HCT116 (cell line): ENCODE measurements around the gene MAP3K10. TPM values are rescaled to one million over a fixed set of nuclear protein-coding genes. Genes with fewer than 3 reads are reported as not detected.

Experiments used
- CEBPB ChIP-seq: IDR thresholded peaks from 2 replicates; pipeline ENCODE4 v1.6.1; 2012; ENCODE audit warnings: low read depth
- EGR1 ChIP-seq: IDR thresholded peaks from 2 replicates; pipeline ENCODE4 v1.6.1; 2012; ENCODE audit warnings: low read depth
- EZH2phosphoT487 ChIP-seq: fragments of 200-600 bp; IDR thresholded peaks from 2 replicates; pipeline ENCODE4 v1.6.1; 2018; ENCODE audit warnings: antibody characterized with exemption, borderline replicate concordance
- FOSL1 ChIP-seq: IDR thresholded peaks from 2 replicates; pipeline ENCODE4 v1.6.1; 2012; ENCODE audit warnings: low read depth
- JUND ChIP-seq: IDR thresholded peaks from 2 replicates; pipeline ENCODE4 v1.6.1; 2012
- POLR2AphosphoS5 ChIP-seq: IDR thresholded peaks from 2 replicates; pipeline ENCODE4 v1.6.1; 2011; ENCODE audit warnings: mild to moderate bottlenecking, low read depth, low read length, moderate library complexity
- RAD21 ChIP-seq: IDR thresholded peaks from 2 replicates; pipeline ENCODE4 v1.6.1; 2012; ENCODE audit warnings: low read depth, mild to moderate bottlenecking
- SRF ChIP-seq: IDR thresholded peaks from 2 replicates; pipeline ENCODE4 v1.6.1; 2012; ENCODE audit warnings: low read depth
- TCF7L2 ChIP-seq: IDR thresholded peaks from 2 replicates; pipeline ENCODE4 v1.7.0; 2011; ENCODE audit warnings: borderline replicate concordance, inconsistent platforms; ENCODE audit not compliant: insufficient read depth, insufficient read length; ENCODE audit errors: extremely low read depth
- ZFX ChIP-seq: fragments of 450-650 bp; IDR thresholded peaks from 2 replicates; pipeline ENCODE4 v1.6.1; 2017
- ZNF274 ChIP-seq: fragments of 200-500 bp; sonication (Bioruptor generic); IDR thresholded peaks from 2 replicates; pipeline ENCODE4 v1.6.1; 2014; ENCODE audit warnings: mild to moderate bottlenecking, low read depth, low read length, inconsistent platforms
- total RNA-seq: library from RNA; stranded (reverse); gene quantifications from one replicate; pipeline ENCODE4 v1.2.1, GENCODE V29; 2021; ENCODE audit not compliant: unreplicated experiment
- TF ChIP-seq, protein P1 (sequence below), 3 experiments: fragments of 200-600 bp in 1 of 3; sonication (generic) in 1 of 3; IDR thresholded peaks in 2 of 3; conservative IDR thresholded peaks in 1 of 3; 2 replicates each; pipeline ENCODE4 v1.5.1; 2012 to 2017; ENCODE audit warnings: low read depth in 2 of 3, low read length in 2 of 3, antibody characterized with exemption in 1 of 3, borderline replicate concordance in 1 of 3, control low read depth in 1 of 3, mild to moderate bottlenecking in 1 of 3, mixed read lengths in 1 of 3, mixed run types in 1 of 3, moderate library complexity in 1 of 3; ENCODE audit not compliant: insufficient read depth in 1 of 3
- TF ChIP-seq, protein P2 (sequence below): IDR thresholded peaks from 2 replicates; pipeline ENCODE4 v1.6.1; 2012
- TF ChIP-seq, protein P3 (sequence below): IDR thresholded peaks from 2 replicates; pipeline ENCODE4 v1.6.1; 2011; ENCODE audit warnings: mild to moderate bottlenecking, low read length, moderate library complexity; ENCODE audit not compliant: insufficient replicate concordance; ENCODE audit errors: extremely low read depth
- TF ChIP-seq, protein P4 (sequence below): IDR thresholded peaks from 2 replicates; pipeline ENCODE4 v1.6.1; 2012

The MAP3K10 gene
- total RNA-seq, 1 experiment from 2014 or later: 17.3 TPM

DNA sequence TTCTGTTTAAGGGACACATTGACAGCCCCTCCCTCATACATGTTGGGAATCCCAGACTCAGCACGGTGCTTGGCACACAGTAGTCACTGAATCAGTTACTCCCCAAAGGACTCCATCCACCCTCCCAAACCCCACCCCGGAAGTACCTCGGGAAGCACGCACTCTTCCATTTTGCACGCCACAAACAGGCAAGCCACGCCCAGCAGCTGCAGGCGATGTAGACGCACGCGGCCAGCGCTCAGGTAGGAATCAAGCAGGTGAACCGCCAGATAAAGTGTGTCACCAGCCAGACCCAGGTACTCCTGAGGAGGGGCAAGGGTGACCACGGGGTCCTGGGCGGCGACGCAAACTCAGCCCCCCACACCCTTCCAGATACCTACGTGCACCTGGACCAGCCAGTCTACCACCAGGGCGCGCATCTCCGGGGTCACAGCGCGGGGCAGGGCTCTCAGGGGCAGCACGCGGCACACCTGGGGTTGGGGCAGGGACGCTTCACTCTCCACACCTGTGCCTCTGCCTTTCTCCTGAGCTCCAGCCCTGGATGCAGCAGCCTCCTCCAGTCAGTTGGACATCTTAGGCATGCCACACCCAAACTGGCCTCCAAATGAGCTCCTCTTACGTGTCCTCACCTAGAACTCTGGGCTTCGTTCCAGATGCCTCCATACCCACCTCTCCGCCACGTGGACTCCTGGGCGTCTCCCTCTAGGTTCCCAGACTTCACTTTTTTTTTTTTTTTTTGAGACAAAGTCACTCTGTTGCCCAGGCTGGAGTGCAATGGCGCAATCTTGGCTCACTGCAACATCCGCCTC lies 33.3 kb downstream of the MAP3K10 start (continued):
- TF ChIP-seq, protein P1, sequence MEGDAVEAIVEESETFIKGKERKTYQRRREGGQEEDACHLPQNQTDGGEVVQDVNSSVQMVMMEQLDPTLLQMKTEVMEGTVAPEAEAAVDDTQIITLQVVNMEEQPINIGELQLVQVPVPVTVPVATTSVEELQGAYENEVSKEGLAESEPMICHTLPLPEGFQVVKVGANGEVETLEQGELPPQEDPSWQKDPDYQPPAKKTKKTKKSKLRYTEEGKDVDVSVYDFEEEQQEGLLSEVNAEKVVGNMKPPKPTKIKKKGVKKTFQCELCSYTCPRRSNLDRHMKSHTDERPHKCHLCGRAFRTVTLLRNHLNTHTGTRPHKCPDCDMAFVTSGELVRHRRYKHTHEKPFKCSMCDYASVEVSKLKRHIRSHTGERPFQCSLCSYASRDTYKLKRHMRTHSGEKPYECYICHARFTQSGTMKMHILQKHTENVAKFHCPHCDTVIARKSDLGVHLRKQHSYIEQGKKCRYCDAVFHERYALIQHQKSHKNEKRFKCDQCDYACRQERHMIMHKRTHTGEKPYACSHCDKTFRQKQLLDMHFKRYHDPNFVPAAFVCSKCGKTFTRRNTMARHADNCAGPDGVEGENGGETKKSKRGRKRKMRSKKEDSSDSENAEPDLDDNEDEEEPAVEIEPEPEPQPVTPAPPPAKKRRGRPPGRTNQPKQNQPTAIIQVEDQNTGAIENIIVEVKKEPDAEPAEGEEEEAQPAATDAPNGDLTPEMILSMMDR (IDR thresholded peaks at IDR 0.05 in 2 of 3, conservative IDR thresholded peaks at IDR 0.05 in 1 of 3; ENCODE audit: borderline replicate concordance in 1 of 3, insufficient read depth in 1 of 3, low read depth in 2 of 3, low read length in 2 of 3): peak in 2 of 3 experiments; percentile 52 to 61; a peak in 3 of 6 replicates
- TF ChIP-seq CEBPB: no peak
- no peak for TF ChIP-seq RAD21
- no peak for TF ChIP-seq EGR1
- no peak for TF ChIP-seq ZFX
- no peak for TF ChIP-seq EZH2phosphoT487
- TF ChIP-seq, protein P2, sequence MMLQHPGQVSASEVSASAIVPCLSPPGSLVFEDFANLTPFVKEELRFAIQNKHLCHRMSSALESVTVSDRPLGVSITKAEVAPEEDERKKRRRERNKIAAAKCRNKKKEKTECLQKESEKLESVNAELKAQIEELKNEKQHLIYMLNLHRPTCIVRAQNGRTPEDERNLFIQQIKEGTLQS: no peak
- TF ChIP-seq TCF7L2: no peak
- no peak for TF ChIP-seq JUND
- peak; percentile 73 for TF ChIP-seq POLR2AphosphoS5
- no peak for TF ChIP-seq SRF
- TF ChIP-seq ZNF274: no peak
- TF ChIP-seq FOSL1: no peak
- TF ChIP-seq, protein P3, sequence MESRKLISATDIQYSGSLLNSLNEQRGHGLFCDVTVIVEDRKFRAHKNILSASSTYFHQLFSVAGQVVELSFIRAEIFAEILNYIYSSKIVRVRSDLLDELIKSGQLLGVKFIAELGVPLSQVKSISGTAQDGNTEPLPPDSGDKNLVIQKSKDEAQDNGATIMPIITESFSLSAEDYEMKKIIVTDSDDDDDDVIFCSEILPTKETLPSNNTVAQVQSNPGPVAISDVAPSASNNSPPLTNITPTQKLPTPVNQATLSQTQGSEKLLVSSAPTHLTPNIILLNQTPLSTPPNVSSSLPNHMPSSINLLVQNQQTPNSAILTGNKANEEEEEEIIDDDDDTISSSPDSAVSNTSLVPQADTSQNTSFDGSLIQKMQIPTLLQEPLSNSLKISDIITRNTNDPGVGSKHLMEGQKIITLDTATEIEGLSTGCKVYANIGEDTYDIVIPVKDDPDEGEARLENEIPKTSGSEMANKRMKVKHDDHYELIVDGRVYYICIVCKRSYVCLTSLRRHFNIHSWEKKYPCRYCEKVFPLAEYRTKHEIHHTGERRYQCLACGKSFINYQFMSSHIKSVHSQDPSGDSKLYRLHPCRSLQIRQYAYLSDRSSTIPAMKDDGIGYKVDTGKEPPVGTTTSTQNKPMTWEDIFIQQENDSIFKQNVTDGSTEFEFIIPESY: no peak
- TF ChIP-seq, protein P4, sequence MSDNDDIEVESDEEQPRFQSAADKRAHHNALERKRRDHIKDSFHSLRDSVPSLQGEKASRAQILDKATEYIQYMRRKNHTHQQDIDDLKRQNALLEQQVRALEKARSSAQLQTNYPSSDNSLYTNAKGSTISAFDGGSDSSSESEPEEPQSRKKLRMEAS: peak; percentile 85
